Stimulated activated CD4-positive, alpha-beta T cell treated with anti-CD3 and anti-CD28 coated beads, Interleukin-2, amount 100 ng/mL, for 48 hours (primary cell): ENCODE data around the gene SSTR5.
"Not testable (repeated sequence)": the region's sequence is repeated elsewhere in the genome, so short reads cannot be mapped to it uniquely, and the experiment has no call there.

ENCODE experiments used
- DNase-seq, 2 donors: peaks; one replicate each; pipeline ENCODE4 v3.0.0-alpha.2; 2020

Gene SSTR5

GRCh38 chr16:1072526-1073261 lies at the start of gene SSTR5:
Gene SSTR5, plus strand, starts transcription at chr16:1072747. Its CDS starts 6,122 bp downstream, at chr16:1078869.
- DNase-seq = no peak

- DNase-seq = no peak
These were observed 48.4 kb upstream of the SSTR5 start for GRCh38 chr16:1024138-1024537.

GRCh38 chr16:1025183-1025809 lies 47.3 kb upstream of the SSTR5 start:
- not testable (repeated sequence) for DNase-seq

GRCh38 chr16:1026057-1026783 lies 46.3 kb upstream of the SSTR5 start:
- DNase-seq = no peak

GRCh38 chr16:1026784-1027500 lies 45.6 kb upstream of the SSTR5 start:
- no peak for DNase-seq

- no peak for DNase-seq
These were observed 45.1 kb upstream of the SSTR5 start for GRCh38 chr16:1027501-1027815.

- no peak for DNase-seq
These were observed 44.5 kb upstream of the SSTR5 start for GRCh38 chr16:1028056-1028455.

- no peak for DNase-seq
These were observed 43.9 kb upstream of the SSTR5 start for GRCh38 chr16:1028524-1029258.

- DNase-seq = no peak
These were observed 43.3 kb upstream of the SSTR5 start for GRCh38 chr16:1029259-1029545.

- DNase-seq = no peak
These were observed 42.1 kb upstream of the SSTR5 start for GRCh38 chr16:1030473-1030901.

GRCh38 chr16:1031666-1032065 lies 40.9 kb upstream of the SSTR5 start:
- DNase-seq = no peak

GRCh38 chr16:1032607-1033006 lies 39.9 kb upstream of the SSTR5 start:
- DNase-seq = no peak

- DNase-seq = no peak
These were observed 39.3 kb upstream of the SSTR5 start for GRCh38 chr16:1033128-1033679.

- no peak for DNase-seq
These were observed 38.1 kb upstream of the SSTR5 start for GRCh38 chr16:1034230-1035065.

- DNase-seq = no peak
These were observed 37.5 kb upstream of the SSTR5 start for GRCh38 chr16:1035066-1035415.

- DNase-seq = no peak
These were observed 36.4 kb upstream of the SSTR5 start for GRCh38 chr16:1036166-1036565.

- no peak for DNase-seq
These were observed 35.7 kb upstream of the SSTR5 start for GRCh38 chr16:1036726-1037393.

GRCh38 chr16:1037394-1038257 lies 34.9 kb upstream of the SSTR5 start:
- no peak for DNase-seq

- DNase-seq = no peak
These were observed 33.6 kb upstream of the SSTR5 start for GRCh38 chr16:1038932-1039331.

- no peak for DNase-seq
These were observed 32.8 kb upstream of the SSTR5 start for GRCh38 chr16:1039762-1040161.
